HepG2 (cell line): ENCODE measurements around the gene AGXT.

Experiments used
- BCL6 ChIP-seq: IDR thresholded peaks from 2 replicates; pipeline ENCODE4 v1.6.1; 2016; ENCODE audit warnings: missing genetic modification reagents, missing compliant biosample characterization
- FOXP1 ChIP-seq, 2 experiments: fragments of 450-650 bp in 1 of 2; IDR thresholded peaks; 2 replicates each; pipeline ENCODE4 v1.6.1; 2017 to 2018; ENCODE audit warnings: antibody characterized with exemption in 1 of 2
- GTF2F1 ChIP-seq: fragments of 150-350 bp; IDR thresholded peaks from 2 replicates; pipeline ENCODE4 v1.6.1; 2014; ENCODE audit warnings: low read length
- KAT8 ChIP-seq: IDR thresholded peaks from 2 replicates; pipeline ENCODE4 v1.6.1; 2016; ENCODE audit warnings: missing genetic modification reagents, missing compliant biosample characterization
- NFE2L1 ChIP-seq: sonication (generic); formaldehyde crosslinking; IDR thresholded peaks from 2 replicates; pipeline ENCODE4 v1.4.0; 2020; ENCODE audit warnings: missing genetic modification reagents, mild to moderate bottlenecking, borderline replicate concordance
- SRF ChIP-seq: IDR thresholded peaks from 2 replicates; pipeline ENCODE4 v1.6.1; 2011; ENCODE audit warnings: mild to moderate bottlenecking, low read depth, low read length, moderate library complexity
- ZNF749 ChIP-seq: sonication (generic); formaldehyde crosslinking; IDR thresholded peaks from 2 replicates; pipeline ENCODE4 v1.8.0; 2022; ENCODE audit warnings: mild to moderate bottlenecking, missing genetic modification reagents, moderate library complexity, borderline replicate concordance
- ZNF768 ChIP-seq: sonication (generic); formaldehyde crosslinking; IDR thresholded peaks from 2 replicates; pipeline ENCODE4 v1.4.0; 2020; ENCODE audit warnings: missing genetic modification reagents
- TF ChIP-seq, protein P1 (sequence below): sonication (generic); formaldehyde crosslinking; IDR thresholded peaks from 2 replicates; pipeline ENCODE4 v1.5.0; 2020; ENCODE audit warnings: mild to moderate bottlenecking, missing genetic modification reagents, moderate library complexity

DNA sequence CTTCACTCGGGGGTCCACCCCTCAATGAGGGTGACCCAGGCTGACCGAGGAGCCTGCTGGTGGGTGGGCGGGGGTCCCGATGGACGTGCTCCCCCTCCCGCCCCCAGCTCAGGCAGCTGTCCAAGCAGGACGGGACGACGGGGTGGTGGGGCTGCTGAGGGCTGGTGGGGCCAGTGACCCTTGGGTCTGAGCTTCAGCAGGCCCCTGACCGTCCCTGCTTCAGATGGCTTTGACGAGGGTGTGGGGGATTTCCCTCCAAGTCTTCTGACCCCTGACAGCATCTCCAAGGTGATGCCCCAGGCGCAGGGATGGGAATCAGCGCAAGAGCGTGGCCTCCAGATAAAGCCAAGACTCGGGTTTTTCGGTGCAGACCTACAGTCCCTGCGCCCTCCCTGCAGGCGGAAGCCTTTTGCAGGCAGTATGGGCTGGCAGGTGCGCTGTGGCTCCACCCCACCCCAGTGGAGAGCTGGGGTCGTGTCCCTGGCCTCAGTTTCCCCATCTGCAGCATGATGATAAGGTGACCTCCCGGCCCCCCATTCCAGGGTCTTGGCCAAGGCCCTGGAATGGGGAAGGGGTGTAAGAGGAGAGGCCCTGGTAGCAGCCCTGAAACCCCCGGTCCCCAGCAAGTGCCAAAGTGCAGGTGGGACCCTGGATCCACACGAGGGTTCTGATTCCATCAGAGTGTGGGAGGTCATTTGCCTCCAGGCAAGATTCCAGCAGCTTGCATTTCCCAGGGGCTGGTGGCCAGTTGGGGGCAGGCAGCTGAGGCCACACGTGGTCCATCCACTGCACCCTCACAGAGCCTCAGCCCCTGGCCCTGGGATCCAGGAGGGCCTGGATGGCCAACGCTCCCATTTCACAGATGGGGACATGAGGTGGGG lies 46.3 kb downstream of the AGXT start:
- no peak for TF ChIP-seq KAT8 (CRISPR knock-in tag)
- no peak for TF ChIP-seq ZNF749
- no peak; the same call in 1 of the 2 replicates for TF ChIP-seq ZNF768 (CRISPR knock-in tag)
- TF ChIP-seq, protein P1, sequence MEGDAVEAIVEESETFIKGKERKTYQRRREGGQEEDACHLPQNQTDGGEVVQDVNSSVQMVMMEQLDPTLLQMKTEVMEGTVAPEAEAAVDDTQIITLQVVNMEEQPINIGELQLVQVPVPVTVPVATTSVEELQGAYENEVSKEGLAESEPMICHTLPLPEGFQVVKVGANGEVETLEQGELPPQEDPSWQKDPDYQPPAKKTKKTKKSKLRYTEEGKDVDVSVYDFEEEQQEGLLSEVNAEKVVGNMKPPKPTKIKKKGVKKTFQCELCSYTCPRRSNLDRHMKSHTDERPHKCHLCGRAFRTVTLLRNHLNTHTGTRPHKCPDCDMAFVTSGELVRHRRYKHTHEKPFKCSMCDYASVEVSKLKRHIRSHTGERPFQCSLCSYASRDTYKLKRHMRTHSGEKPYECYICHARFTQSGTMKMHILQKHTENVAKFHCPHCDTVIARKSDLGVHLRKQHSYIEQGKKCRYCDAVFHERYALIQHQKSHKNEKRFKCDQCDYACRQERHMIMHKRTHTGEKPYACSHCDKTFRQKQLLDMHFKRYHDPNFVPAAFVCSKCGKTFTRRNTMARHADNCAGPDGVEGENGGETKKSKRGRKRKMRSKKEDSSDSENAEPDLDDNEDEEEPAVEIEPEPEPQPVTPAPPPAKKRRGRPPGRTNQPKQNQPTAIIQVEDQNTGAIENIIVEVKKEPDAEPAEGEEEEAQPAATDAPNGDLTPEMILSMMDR (CRISPR knock-in tag) = no peak
- TF ChIP-seq GTF2F1 = no peak
- no peak for TF ChIP-seq NFE2L1 (CRISPR knock-in tag)
- TF ChIP-seq BCL6 (CRISPR knock-in tag) = no peak
- no peak for TF ChIP-seq FOXP1 (IDR thresholded peaks at IDR 0.05)
- no peak for TF ChIP-seq FOXP1 (CRISPR knock-in tag; IDR thresholded peaks at IDR 0.05)
- TF ChIP-seq SRF = no peak
